Right hindlimb (tissue), 1 donor: Measurements from ENCODE around the gene SMYD3.

Experiments
- DNase-seq: peaks from one replicate; pipeline ENCODE4 v3.0.0-alpha.2; 2018

SMYD3 gene

DNA sequence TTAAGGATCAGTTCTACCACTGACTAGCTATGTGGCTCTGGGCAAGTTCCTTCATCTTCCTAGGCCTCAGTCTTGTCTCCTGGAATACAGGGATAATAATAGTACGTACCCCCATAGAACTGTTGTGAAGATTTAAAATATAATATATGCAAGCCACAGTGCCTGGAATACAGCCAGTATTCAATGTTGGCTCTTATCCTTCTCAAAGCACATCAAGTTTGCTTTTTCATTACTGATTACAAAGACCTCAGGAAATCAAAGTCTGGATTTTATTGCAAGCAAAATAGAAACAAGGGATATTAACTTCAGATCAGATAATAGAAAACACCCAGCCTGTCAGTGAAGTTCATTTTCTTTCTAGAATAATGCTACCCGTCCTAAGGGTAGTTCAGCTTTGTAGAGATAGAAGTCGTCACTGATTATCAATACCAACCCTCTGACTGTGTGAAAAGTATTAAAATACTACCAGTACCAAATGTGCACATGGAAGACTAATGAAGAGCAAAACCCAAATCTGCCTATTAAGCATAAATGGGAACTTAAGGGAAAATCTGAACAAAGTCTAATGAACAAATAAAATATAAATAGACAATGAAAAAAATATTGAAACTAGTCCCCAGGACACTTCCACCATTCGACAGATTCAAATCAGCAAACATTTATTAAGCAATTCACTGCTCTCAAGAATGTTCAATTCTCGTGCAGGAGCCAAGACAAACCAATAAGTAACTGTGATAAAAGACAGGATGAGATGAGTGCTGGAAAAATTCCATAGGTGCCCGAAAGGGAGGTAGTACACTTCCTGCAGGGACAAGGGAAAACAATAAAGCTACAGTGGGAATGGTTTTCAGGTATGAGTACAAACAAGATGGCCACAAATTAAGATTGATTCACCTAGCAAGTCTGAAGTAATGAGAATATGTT, 206.2 kb downstream of the SMYD3 start:
- DNase-seq: no peak

DNA sequence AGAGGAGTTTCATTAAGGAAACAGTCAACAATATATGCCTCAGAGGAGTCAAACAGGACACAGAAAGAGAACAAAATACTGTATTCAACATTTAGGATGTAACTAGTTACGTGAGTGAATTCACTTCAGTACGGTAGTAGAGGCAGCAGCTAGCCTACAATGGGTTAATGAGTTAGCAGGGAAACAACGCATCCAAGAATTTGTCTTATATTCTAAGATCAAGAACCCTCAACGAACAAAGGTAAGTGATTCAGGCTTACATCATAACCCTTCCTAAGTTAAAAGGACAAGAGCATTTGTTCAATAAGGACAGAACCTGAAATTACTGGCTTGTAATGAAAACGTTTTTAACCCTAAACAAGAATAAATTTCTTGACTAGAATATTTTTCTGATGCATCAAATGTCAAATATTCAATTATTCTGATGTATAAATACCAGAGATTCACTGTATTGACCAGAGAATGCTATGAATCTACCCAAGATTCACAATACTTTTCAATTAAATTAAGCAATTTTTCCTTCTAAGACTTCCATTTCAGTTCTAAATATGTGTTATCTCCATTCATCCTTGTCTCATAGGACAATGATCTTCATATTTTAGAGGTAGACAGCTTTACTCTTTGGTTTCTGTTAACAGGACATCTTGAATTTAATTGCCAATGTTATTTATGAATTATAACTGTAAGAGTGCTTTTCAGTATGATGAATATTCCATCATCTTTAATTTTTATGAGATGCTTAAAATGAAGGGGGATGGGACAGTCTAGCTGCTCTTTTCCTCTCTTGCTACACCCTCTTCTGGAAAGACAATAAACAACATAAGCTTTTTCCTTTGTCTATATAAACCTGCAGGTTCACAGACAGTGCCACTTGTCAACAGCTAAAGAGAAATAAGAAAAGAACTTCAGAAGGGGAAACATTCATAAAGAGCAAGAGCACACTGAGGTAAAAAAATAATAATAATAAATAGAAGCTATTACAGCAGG, 209.5 kb downstream of the SMYD3 start:
- DNase-seq: no peak

DNA sequence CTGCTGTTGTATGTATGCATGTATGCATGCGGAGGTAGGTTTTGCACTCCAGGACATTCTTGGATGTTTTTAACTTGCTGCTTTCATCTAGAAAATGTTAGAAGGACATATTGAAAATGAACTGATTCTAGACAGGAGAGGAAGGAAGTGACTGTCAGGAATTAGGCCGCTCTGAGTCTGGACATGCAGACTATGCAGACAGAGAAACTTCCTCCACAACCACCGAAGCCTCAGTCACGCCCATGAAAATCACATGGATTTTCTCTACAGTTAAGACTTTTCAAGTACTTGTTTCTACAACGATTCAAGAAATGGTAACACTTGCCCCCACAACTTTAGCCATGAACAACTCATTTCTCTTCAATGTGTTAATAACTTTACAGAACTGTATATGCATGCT, 211.1 kb downstream of the SMYD3 start:
- no peak for DNase-seq

DNA sequence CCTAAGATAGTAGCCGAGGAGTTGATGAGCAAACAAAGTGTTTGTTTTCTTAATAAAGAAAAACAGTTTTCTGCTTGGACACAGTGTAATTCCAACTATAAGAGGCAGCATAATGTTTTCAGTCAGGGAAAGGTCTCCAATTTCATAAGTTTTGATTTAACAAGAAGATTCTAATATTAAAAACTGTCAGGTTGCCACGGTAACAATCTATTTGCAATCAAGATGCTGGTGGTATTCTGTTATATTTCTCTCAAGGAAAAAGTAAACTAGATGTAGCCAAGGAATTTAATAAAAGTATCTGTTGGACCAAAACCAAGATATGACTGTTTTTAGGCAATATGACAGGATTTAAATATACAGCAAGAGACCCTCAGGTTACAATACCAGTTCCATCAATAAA, 211.7 kb downstream of the SMYD3 start:
- DNase-seq: no peak

GRCh38 chr1:246294263-246294662, 212.8 kb downstream of the SMYD3 start:
- no peak for DNase-seq

DNA sequence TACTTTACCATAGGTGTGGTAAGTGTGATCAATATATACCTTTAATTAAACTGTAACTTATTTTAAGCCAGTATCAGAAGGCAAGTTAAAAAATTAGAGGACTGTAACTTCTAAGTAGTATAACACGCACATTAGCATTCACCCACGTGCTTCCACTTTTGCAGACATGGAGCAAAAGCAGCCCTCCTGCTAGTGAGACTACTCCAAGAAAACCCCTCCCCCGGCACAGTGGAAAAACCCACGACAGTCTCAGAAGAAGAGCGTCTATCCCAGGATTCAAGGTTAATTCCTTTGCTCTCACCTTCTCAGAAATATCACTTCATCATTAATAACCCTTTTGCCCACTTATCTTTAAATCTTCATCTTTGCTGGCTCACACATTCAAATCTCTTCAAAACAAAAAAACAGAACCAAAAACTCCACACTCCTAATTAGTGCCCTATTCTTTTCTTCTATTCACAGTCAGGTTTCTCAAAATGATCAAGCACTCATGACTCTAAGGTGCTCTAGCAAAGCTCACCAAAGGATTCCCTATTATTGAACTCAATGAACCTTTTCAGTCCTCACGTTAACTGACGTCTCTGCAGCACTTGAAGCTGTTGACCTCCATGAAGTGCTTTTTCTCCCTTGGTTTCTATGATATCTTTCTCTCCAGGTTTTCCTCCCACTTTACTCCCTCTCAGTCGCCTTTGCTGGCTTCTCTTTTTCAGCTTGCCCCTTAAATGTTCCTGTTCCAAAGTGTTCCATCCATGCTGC, 213.5 kb downstream of the SMYD3 start:
- no peak for DNase-seq

DNA sequence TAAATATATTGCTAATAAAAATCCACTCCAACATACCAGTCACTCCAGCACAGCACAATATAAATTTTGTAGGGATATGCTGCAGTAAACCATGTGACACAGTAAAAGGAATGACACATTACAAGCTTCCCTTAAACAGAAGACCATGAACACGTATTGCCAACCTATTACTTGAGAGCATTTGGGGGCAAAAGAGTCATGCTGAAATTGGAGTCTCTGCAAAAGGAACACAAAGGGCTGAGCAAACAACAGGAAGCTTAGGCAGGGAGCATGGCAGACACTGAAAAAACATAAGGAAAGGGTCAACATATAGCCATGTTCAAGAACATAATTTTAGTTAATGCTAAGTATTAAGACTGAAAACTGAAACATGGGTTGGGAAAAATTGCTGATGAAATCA, 214.5 kb downstream of the SMYD3 start:
- no peak for DNase-seq

DNA sequence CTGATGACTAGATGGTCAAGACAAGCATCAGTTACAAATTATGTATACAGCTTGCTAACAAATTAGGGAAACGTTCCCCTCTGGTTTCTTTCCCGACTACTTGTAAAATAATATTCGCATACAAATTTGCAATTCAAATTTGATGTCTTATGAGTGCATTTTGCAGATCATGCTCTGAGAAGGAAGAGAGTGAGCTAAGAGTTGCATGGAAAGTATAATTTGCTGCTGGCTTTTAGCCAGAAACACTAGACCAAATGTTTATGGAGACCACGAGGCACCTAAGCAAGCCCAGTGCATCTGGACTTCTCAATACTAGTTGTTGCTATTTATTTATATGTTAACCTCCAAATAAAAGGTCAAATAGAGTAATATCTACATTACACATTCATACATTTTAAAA, 216.0 kb downstream of the SMYD3 start:
- DNase-seq: no peak

- DNase-seq: no peak
Measured at GRCh38 chr1:246283771-246284410, 223.2 kb downstream of the SMYD3 start.

GRCh38 chr1:246281639-246282038, 225.4 kb downstream of the SMYD3 start:
- DNase-seq: no peak

GRCh38 chr1:246281195-246281594, 225.9 kb downstream of the SMYD3 start:
- DNase-seq: no peak

GRCh38 chr1:246280551-246280950, 226.5 kb downstream of the SMYD3 start:
- no peak for DNase-seq

DNA sequence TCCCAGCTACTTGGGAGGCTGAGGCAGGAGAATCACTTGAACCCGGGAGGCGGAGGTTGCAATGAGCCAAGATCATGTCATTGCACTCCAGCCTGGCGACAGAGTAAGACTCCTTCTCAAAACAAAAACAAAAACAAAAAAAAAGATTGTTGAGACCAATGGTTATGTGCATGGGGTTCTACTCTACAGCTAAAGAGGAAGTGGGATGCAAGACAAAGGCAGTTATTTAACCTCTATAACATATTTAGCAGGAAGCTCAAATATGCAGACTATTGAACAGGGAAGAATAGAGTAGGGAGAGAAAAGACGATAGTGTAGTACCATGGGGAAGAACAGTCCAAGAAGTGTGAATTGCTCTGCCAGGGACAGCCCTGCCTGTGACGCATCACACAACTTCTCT, 227.7 kb downstream of the SMYD3 start:
- DNase-seq: no peak

DNA sequence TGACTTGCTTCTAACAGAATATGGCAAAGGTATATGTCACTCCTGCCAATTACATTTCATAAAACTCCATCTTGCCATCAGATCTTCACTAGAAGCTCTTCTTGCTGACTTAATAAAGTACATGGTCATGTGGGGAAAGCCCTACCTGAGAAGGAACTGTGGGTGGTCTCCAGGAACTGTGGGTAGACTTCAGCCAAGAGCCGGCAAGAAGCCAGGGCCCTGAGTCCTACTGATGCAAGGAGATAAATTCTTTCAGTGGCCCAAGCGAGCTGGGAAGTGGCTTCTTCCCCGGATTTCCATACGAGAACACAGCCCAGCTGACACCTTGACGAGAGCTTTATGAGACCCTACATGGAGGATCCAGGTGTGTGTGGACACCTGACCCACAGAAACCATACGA, 228.7 kb downstream of the SMYD3 start:
- no peak for DNase-seq

GRCh38 chr1:246275036-246275435, 232.0 kb downstream of the SMYD3 start:
- no peak for DNase-seq

DNA sequence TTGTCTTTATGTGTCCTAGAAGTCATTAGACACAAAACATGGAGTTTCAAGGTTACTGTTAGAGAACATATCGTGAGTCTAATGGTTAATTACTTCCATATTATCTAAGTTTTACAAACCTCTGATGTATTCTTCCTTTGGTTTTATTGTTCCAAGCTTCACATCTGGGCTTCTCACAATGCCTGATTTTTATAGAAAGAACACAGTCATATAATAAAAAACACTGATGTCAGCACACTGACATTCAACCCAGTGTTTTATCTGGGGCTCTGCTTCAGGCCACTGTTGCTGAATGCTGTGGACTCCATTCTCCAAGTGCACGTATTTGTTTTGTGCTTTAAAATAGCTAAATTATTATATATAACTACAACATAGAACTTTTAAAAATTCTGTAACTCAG, 232.9 kb downstream of the SMYD3 start:
- no peak for DNase-seq

DNA sequence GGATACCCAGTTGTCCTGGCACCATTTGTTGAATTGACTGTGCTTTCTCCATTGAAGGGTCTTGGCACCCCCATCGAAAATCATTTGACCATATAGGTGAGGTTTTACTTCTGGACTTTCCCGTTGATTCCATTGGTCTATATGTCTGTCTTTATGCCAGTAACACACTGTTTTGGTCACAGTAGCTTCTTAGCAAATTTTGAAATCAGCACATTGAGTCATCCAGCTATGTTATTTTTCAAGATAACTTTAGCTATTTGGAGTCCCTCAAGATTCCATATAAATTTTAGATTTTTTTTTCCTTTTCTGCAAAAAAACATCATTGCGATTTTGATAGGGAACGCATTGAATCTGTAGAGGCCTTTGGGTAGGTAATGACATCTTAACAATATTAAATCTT, 235.6 kb downstream of the SMYD3 start:
- DNase-seq: no peak

DNA sequence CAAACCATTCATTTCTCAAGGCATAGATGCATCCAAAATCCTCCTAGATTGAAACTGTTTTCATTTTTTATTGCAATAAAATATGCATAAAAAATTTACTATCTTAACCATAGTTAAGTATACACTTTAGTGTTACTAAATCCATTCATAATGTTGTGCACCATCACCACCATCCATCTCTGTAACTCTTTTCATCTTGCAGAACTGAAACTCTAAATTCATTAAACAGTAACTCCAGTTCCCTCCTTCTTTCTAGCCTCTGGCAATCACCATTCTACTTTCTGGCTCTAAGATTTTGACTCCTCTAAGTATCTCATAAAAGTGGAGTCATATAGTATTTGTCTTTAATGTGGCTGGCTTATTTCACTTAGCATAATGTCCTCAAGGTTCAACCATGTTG, 236.8 kb downstream of the SMYD3 start:
- DNase-seq: no peak

DNA sequence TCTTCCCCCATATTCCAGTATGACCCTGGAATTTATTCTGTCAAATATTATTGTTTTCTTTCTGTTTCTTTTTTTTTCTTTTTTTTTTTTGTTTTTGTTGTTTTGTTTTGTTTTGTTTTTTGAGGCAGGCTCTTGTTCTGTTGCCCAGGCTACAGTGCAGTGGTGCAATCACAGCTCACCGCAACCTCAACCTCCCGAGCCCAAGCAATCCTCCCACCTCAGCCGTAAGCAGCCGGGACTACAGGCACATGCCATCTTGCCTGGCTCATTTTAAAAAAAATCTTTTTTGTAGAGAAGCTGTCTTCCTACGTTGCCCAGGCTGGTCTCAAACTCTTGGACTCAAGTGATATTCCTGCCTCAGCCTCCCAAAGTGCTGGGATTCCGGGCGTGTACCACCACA, 237.6 kb downstream of the SMYD3 start:
- DNase-seq: no peak

DNA sequence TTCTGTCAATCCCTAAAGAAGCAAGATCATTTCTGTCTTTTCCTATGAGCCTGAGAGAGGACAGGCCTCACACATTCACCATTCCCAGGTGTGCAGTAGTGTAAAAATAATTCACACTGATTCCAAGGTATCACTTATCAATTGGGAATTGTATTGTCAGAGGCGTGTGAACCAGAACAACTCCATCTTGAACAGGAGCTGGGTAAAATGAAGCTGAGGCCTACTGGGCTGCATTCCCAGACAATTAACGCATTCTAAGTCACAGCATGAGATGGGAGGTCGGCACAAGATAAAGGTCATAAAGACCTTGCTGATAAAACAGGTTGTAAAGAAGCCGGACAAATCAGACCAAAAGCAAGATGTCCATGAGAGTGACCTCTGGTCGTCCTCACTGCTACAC, 239.2 kb downstream of the SMYD3 start:
- no peak for DNase-seq

- DNase-seq: no peak
Measured at GRCh38 chr1:246267426-246267825, 239.7 kb downstream of the SMYD3 start.

DNA sequence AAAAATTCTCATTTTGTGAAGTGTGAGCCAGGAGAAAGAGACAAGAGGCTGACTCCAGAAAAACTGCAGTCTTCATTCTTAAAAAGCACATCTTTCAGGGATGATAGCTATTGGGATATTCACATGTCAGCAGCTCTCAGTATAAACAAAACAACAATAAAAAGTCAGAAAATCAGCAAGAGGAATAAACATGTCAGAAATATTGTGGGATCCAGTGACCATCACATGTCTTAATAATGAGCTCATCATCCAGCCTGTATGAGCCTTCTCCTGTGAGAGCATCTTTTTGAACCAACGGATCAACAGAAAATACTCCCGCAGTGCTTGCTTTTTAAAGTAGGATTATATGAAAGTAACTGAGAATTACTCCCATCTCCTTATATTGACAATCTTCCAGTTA, 241.6 kb downstream of the SMYD3 start:
- no peak for DNase-seq

GRCh38 chr1:246262281-246262680, 244.8 kb downstream of the SMYD3 start:
- no peak for DNase-seq
